GM10266 (cell line): ENCODE measurements around the gene BRICD5.

ENCODE experiments used
- DNase-seq: peaks from one replicate; pipeline ENCODE4 v3.0.0; 2012; ENCODE audit errors: extremely low spot score
- CTCF ChIP-seq: IDR thresholded peaks from 2 replicates; pipeline ENCODE4 v1.5.1; 2012; ENCODE audit warnings: mild to moderate bottlenecking, low read depth; ENCODE audit not compliant: control insufficient read depth, insufficient read depth; ENCODE audit errors: missing control alignments

Gene BRICD5

GRCh38 chr16:2170080-2170479 is 40.6 kb downstream of the BRICD5 start:
- TF ChIP-seq CTCF, result no peak
- DNase-seq, result no peak

DNA sequence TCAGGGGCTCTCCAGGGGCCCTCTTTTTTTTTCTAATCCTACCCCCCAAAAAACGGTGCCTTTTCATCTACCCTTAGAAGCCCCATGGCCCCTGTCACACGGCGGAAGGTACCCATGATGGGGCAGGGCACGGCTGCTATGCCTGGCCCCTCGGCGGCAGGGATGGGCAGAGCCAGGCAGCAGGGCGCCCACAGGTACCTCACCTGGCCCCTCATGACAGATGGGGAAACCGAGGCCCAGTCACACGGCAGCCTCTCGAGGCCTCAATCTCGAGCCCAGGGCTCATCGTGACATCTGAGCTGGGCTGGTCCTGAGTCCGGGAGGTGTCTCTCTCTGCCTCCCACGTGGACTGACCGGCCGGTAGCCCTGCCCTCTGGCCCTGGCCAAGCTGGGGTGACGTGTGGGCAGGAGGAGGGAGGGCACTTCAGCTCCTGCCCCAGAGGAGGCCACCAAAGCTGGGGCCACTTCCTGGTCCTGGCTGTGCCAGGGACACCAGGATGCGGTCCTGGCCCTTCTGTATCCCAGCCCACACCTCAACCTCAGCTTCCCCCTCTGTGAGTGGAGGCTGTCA is 43.5 kb downstream of the BRICD5 start:
- no peak for TF ChIP-seq CTCF
- no peak for DNase-seq

- no peak for TF ChIP-seq CTCF
- DNase-seq, result no peak
These were observed 44.2 kb downstream of the BRICD5 start for GRCh38 chr16:2166263-2167067.

GRCh38 chr16:2165861-2166260 is 44.8 kb downstream of the BRICD5 start:
- TF ChIP-seq CTCF, result no peak
- DNase-seq, result no peak

DNA sequence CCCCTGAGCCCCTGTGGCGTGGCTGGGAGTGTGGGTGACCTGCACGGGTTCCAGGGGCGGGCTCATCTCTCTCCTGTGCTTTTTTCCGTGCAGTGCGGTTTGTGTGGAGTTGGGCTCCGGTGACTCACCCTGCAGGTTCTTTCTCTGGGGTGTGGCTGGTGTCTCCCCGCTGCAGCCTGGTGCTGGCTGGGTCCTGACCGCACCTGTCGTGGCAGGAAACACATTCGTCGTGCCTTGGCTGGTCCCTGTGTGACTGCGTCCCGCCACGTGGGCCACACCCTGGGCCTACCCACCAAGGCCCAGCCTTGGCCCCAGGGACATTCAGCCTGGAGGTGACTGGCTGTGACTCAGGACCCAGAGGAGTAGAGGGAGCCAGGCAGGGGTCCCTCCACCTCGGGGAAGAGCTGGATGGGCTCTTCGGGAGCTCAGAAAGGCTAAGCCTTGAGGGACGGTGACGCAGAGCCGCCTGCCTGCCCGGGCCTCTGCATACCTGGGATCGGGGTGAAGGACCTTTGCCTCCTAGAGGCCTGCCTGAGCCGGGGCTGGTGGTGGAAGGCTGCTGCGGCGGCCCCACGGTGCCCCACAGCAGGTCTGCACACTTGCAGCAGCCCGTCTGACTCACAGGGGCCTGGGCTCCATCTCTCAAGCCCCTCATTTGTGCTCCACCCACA is 47.3 kb downstream of the BRICD5 start:
- no peak for TF ChIP-seq CTCF
- DNase-seq, result no peak

DNA sequence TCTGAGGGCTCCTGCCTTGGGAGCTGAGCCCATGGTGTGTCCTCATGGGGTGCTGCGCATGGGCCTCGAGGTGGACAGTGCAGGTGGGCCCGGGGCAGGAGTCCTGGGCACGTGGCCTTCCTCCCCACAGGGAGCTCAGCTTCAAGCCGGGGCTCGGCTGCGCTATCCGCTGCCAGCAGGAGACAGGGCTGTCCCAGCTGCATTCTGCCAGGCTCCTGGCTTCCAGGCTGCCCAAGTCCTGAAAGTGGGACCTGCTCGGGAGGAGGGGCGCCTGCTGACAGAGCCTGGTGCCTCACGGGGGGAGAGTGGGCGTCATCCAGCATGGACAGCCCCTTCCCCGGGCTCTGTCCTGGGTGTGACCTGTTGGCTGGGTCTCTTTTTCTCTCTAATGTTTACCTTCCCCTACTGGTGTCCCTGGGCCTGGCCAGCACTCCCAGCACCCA is 48.0 kb downstream of the BRICD5 start:
- no peak for DNase-seq
- no peak for TF ChIP-seq CTCF

- DNase-seq, result no peak
- TF ChIP-seq CTCF, result no peak
These were observed 48.8 kb downstream of the BRICD5 start for GRCh38 chr16:2161911-2162310.
